GM19240 (cell line): ENCODE measurements around the gene CDHR3.
A peak's percentile ranks its signal among the peaks of the same experiment; 100 is the strongest.
"Not testable (repeated sequence)": the region's sequence is repeated elsewhere in the genome, so short reads cannot be mapped to it uniquely, and the experiment has no call there.

Experiments
- DNase-seq: peaks from one replicate; pipeline ENCODE4 v3.0.0; 2011; ENCODE audit warnings: low spot score; ENCODE audit not compliant: insufficient read length

Gene CDHR3

GRCh38 chr7:105996860-105997737 lies 34.0 kb downstream of the CDHR3 start:
- DNase-seq = no peak

- DNase-seq = no peak
Measured at GRCh38 chr7:105999256-105999655, 36.2 kb downstream of the CDHR3 start.

- no peak for DNase-seq
Measured at GRCh38 chr7:106001196-106001595, 38.1 kb downstream of the CDHR3 start.

- no peak for DNase-seq
Measured at GRCh38 chr7:106001886-106002285, 38.8 kb downstream of the CDHR3 start.

GRCh38 chr7:106003525-106004064 lies 40.5 kb downstream of the CDHR3 start:
- DNase-seq = no peak

- no peak for DNase-seq
Measured at GRCh38 chr7:106006906-106007305, 43.8 kb downstream of the CDHR3 start.

GRCh38 chr7:106007796-106008195 lies 44.7 kb downstream of the CDHR3 start:
- not testable (repeated sequence) for DNase-seq

- peak; percentile 63 for DNase-seq
Measured at GRCh38 chr7:106009503-106010226, 46.6 kb downstream of the CDHR3 start.

- DNase-seq = no peak
Measured at GRCh38 chr7:106010331-106010730, 47.3 kb downstream of the CDHR3 start.

- no peak for DNase-seq
Measured at GRCh38 chr7:106010866-106011265, 47.8 kb downstream of the CDHR3 start.

- DNase-seq = no peak
Measured at GRCh38 chr7:106012184-106012583, 49.1 kb downstream of the CDHR3 start.

GRCh38 chr7:106012935-106013439 lies 49.9 kb downstream of the CDHR3 start:
- DNase-seq = no peak

- no peak for DNase-seq
Measured at GRCh38 chr7:106015381-106016218, 52.5 kb downstream of the CDHR3 start.

- no peak for DNase-seq
Measured at GRCh38 chr7:106016331-106016730, 53.3 kb downstream of the CDHR3 start.

GRCh38 chr7:106017657-106018056 lies 54.6 kb downstream of the CDHR3 start:
- DNase-seq = no peak

GRCh38 chr7:106018566-106019469 lies 55.8 kb downstream of the CDHR3 start:
- no peak for DNase-seq

- no peak for DNase-seq
Measured at GRCh38 chr7:106019470-106019820, 56.4 kb downstream of the CDHR3 start.

GRCh38 chr7:106021151-106022067 lies 58.3 kb downstream of the CDHR3 start:
- DNase-seq = no peak

- no peak for DNase-seq
Measured at GRCh38 chr7:106022193-106022821, 59.2 kb downstream of the CDHR3 start.
